Suppressor macrophage (primary cell): ENCODE measurements around the gene CCDC24.

Experiments
- DNase-seq, 4 experiments: peaks; one replicate each; pipeline ENCODE4 v3.0.0-alpha.2; 2020 to 2022

Gene CCDC24

DNA sequence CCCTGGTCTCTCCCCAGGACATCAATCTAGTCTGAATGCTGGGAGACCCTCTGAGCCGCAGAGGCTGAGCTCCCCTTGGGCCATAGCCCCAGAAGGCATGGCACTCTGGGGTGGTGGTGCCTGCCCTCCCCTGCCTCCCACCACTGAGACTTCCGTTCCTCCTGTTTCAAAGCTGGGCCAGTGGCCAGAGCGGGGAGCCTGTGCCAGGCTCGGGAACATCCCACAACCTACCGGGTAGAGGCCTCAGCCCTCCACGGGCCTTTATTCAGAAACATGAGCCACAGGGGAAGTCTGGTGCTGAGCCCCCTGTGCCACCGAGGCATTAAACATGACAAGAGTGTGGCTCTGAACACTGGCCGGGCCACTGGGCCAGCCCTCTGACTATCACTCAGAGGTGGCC is 8.1 kb downstream of the CCDC24 start:
- no peak for DNase-seq

DNA sequence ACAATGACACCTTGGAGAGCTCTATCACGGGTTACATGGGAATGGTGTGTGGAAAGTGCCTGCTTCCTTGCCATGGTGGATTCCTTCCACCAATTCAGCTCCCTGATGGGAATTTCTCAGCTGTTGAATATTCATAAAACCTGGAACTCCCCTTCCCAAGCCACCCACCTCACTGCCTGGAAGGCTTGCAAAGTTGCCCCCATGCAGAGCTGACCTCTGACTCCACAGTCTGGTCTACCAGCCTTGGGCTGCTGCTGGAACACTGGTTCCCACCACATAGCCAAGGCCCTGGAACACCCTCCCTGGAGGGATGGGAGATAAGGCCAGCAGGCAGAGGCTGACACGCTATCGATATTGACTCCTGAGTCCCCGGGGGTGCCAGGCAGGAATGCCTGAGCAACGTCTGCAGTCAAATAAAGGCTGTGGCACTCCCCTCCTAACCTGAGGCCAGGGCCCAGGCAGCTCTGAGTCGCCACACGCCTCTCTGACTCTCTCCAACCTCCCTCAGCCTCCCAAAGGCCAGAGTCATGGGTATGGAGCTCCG is 8.8 kb downstream of the CCDC24 start:
- DNase-seq: no peak

DNA sequence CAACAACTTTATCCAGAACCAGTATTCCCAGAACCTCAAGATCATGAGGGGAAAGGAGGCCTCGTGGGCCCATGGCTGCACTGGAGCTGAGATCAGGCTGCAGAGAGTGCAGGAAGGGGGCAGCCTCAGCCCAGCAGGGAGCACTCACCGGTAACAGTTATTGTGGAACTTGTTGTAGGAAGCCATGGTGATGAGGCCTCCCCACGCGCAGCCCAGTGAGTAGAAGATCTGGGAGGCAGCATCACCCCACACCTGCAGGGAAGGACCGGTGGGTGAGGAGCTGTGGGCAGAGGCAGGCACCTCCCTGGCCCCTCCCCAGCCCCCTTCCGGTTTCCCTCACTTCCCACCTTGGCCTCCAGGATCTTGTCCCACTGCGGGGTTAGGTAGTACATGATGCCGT is 10.8 kb downstream of the CCDC24 start:
- no peak for DNase-seq

- no peak for DNase-seq
Observed at GRCh38 chr1:44002606-44003157, 11.3 kb downstream of the CCDC24 start.

DNA sequence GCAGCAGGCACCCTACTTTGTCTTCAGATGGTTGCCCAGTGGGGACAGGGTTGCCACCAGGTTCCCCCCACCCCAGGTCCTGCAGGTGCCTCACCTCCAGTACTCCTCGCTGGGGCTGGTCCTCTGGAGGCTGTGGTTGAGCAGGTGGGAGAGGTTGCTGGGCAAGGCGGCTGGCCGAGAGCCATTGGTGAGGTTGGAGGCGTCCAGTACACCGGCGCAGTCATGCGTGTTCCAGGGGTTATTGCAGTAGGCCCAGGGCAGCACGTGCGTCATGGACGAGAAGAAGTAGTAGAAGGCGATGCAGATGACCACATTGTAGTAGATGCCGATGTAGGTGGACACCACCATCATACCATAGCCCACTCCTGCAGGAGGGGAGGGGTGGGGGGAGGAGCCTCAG is 16.9 kb downstream of the CCDC24 start:
- DNase-seq: no peak

GRCh38 chr1:44010935-44011471 is 19.6 kb downstream of the CCDC24 start:
- DNase-seq: no peak

DNA sequence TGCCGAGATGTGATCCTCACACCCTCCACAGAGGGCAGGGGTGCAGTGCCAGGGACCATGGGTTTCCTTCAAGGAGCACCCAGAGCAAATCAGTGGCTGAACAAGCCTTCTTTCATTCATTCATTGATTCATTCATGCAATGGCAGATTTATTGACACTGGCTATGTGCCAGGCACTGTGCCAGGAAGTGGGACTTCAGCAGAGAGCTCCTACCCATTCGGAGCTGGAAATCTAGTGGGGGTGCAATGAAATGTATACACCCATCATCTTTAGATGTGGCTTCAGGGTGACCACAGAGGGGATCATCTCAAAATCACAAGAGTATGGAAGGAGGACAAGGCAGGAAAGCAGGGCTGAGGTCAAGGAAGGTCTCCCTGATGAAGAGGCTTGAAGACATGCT is 21.0 kb downstream of the CCDC24 start:
- no peak for DNase-seq

- no peak for DNase-seq
Observed at GRCh38 chr1:44012941-44013609, 21.7 kb downstream of the CCDC24 start.

- no peak for DNase-seq
Observed at GRCh38 chr1:44013949-44014348, 22.6 kb downstream of the CCDC24 start.

DNA sequence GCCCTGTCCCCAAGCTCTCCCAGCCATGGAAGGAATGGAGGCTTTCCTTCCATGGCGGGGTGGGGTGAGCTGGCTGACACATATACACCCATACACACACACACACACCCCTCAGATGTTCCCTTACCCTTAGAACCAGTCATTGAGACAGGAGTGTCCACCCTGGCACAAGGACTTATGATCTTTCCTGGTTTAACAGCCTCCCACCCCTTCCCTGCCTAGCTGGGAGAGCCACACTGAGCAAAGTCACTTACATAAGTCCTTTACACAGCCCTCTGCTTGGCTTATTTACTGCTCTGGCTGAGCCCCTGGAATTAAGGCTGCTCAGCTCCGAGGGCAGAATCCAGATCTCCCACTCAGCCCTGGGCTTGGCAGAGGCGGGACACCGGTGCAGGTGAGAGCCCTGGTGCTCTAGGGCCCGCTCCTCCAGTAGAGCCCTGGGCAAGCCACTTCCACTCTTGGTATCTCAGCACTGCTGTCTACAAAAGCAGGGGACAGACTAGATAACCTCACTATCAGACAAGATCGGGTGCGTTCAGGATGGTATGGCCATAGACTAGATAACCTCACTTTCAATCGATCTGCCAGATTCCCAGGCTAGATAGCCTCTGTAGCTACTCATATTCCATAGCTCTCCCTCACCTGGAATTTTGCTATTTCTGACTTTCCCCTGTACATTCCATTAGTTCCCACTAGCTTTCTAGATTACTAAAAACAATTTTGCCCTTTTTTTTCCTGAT is 23.1 kb downstream of the CCDC24 start:
- DNase-seq: no peak

GRCh38 chr1:44015206-44015605 is 23.8 kb downstream of the CCDC24 start:
- no peak for DNase-seq

DNA sequence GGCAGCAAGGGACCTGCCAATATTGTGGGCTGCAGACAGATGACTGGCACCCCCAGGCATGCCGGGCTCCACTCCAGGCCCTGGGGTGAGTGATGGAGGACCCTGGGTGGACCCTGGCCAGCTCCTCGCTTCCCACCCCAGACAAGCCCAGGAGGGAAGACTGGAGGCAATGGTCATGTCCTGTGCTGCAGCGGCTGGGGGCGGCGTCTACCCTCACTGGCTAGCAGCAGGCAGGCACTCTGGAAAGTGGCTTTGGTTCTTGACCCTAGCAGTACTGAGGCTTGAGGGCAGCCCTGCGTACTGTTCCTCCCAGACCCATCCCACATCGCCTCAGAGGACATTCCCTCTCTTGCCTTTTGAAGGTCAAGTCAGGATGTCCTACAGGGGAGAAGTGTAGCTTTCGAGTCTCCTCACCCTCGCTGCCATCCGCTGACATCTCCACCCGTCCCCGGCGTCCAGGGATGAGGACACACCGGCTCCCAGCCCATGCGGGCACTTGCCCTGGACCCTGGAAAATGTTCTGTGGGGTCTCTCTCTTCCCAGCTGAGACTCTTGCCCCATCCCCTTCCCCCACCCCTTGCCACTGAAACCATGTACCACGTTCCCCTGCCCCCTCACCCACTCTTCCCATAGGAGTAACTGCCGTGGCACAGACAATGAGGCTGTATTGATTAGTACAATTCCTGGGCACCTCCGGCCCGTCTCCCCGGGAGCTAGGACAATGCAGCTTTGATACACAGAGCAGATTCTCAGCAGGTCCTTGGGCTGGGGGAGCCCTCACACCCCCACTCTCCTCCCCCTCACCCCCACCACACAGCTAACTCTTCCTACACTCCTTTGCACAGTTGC is 24.9 kb downstream of the CCDC24 start:
- no peak for DNase-seq

DNA sequence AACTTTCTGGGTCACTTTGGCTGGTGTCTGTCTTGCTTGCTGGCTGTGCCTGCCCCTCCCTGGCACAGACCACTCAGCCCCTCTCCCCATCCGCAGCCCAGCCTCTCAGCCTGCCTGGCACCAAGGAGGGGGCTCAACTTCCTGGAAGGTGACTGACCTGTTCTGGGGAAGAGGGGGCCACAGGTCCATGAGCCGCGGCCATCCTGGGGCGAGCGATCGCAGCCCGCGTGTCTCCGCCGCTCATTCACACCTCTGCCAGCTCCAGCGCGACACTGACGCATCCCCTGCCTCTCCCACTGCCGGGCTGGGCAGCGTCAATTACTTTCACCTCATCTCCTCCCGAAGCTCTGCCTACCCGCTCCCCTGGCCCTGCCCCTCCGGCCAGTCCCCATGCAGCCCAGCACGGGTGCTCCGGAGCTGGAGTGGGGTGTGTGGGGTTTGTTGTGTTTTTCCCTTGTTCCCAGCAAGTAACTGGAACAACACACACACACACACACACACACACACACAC is 25.5 kb downstream of the CCDC24 start:
- DNase-seq: no peak

DNA sequence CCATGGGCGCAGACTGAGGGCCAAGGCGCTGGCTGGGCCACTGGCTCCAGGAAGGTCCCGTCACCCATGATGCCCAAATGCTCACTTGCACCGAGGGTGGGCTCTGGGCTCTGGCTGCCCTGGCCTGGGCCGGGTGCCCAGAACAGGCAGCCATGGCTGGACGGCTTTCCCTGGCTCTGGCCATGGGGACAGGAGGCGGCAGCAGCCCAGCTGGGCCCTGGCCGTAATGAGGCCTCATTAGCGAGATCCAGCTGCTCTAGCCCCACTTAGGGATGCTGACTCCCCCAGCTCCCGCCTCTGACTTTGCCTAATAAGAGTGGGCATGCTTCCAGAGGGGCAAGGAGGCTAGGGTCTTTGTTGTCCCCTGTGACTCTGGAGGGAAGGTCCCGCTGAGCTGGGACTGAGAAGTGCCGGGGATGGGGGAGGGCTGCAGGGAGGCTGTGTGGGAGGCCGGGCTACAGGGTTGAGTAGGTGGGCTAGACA is 28.1 kb downstream of the CCDC24 start:
- no peak for DNase-seq

DNA sequence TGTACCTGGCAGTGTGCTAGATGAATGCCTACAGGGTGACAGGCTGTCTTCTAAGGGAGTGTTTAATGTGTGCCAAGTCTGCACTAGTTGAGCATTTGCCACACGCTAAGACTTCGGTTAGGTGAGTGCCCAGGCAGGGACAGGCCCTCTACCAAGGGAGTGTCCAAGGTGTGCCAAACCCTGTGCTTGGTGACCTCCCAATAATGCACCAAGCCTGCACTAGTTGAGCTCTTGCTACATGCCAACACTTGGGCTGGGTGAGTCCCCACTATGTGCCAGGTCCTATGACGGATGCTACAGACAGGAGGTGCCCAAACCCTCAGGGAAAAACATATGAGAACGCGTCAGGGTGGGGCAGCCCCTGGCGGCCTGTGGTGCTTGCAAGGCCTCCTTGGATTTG is 29.1 kb downstream of the CCDC24 start:
- DNase-seq: no peak

DNA sequence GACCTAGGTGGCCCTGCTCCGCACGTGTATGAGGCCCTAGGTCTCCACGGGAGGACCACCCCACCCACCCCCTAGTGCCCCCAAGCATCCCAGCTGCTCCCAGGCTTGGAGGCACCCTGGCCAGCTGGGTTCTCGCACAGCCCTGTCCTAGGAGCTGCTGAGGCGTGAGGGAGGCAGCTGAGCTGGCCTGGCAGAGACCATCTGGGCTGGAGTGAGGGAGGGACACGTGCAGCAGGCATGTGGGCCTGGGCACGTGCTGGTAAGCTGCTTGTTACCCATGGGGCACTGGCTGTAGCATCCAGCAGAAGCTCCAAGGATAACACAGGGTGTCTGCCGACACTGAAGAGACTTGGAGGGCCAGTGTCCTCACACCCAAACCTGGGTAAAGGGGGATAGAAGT is 29.8 kb downstream of the CCDC24 start:
- DNase-seq: no peak

- DNase-seq: no peak
Observed at GRCh38 chr1:44021581-44022321, 30.4 kb downstream of the CCDC24 start.

DNA sequence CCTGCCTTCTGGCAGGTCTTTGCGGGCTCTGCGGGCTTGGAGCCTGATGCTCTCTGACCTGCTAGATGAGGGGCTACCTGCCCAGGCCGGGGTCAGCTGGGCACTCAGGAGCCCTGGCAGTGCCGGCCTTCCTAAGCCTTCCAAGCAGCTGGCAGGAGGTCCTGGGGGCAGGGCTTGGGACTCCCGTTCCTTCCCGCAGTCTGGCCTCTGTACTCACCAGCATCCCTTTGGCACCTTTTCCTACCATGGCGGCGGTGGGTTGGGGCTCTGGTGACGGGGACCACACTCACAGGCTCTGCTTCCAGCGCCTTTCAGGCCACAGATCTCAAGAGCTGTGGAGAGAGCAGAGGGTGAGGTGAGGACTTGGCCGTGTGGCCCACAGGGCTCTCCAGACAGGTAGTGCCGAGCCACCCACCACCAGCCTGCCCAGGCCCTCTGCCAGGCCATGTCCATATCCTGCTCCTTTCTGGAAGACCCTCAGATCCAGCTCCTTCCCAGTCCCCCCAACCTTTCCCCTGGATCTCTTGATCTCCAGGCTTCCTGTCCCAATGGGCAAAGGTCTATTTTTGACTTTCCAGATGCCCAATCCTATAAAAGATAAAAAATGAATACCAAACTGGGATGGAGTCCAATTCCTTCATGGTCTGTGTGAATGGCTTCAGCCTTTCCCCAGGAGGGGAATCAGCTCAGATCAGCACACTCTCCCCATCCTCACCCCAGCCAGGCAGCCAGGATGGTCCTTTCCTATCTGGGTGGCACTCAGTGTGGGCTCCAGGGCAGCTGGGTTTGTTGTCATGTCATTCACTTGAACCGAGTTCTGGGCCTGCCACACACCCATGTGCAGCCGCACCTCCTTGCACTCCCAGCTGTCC is 32.9 kb downstream of the CCDC24 start:
- no peak for DNase-seq

DNA sequence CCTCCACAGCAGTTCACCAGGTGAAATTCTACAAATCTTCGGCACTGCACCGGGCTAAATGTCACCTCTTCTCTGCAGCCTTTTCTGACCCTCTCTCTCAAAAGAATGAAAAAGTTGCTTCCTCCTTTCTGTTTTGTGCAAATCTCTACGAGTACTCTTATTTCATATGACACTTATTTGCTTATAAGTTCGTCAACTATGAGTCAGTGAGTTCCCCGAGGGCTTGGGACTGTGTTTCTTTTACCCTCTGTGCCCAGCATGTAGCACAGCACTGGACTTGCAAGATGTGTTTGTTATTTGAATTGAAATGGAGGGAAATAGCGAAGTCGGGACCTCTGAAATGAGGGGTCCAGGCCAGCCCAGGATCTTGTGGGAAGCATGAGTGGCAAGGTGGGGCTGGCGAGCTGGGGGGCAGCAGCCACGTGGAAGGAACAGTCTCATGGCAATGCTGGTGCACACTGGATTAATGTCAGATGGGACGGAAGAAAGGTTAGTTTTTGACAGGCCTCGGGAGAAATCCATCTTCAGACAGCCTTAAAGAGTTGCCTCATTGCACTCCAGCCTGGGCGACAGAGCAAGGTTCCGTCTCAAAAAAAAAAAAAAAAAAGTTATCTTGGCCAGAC is 33.6 kb downstream of the CCDC24 start:
- no peak for DNase-seq

DNA sequence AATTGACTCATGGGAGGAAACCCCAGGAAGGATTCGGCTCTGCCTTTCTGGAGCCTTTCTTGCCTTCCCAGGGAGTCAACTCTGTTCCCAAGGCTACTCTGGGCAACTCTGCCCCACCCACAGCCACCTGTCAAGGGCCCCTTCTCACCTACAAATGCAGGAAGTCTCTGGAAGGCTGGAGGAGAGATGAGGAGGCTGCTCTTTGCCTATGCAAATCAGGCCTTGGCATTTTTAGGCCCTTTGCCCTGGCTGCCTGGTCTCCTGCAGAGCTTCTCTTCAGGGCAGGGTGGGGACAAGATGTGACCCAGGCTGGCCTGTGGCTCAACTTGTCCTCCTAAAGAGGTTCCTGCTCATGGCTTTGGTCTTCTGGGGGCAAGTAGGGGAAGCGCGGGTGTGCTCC is 34.4 kb downstream of the CCDC24 start:
- no peak for DNase-seq
